ENCODE data around the gene MTM1. TPM values are rescaled to one million over a fixed set of nuclear protein-coding genes. Genes with fewer than 3 reads are reported as not detected.

MTM1 gene
- total and polyA plus RNA-seq, 8 donors: 1.1 to 10.2 (median 4.2) TPM

DNA sequence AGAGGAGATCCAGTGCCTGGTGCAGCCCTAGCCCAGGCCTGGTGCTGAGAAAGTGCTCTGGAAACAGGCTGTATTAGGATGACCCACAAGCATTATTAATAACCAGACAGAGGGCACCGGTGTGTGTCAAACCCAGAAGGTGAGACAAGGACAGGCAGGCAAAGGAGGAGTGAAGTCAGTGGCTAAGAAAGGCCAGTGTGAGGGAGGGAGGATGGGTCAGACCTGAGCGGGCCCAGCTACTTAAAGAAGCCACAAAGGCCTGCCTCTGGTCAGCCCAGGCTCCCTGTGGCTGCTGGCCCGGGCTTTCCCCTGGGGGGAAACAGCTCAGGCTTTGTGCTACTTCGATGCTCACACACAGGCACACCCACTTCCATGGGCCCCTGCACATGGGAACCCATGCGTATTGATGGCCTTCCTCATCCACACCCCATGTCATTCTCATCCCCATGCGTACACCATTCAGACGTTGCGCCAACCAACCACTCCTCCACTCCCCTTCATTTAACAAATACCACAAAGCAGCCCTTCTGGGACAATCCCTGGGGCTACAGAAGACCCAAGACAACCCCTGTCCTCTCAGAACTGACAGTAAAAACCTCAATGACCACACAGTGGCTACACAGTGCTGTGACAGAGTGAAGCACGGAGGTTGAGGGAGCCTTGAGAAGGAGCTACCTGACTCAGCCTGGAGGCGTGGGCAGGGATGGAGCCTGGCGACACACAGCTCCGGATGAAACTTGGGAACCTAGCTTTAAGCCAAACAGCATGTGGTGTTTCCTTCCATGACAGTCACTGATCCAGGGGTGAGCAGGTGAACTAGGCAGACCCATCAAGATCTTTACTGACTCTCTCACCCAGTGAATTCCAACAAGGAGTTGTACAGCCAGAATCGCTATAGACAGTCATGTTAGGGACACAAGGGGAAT, 24.9 kb upstream of the MTM1 start:
- intact Hi-C loops (cut with DNase I): no loop called here
- no peak overlapping the region for H3K4me3 ChIP-seq
- H3K4me1 ChIP-seq: no peaks in the 10 kb centered on the region
- DNase-seq: no peak
- TF ChIP-seq, protein P1, sequence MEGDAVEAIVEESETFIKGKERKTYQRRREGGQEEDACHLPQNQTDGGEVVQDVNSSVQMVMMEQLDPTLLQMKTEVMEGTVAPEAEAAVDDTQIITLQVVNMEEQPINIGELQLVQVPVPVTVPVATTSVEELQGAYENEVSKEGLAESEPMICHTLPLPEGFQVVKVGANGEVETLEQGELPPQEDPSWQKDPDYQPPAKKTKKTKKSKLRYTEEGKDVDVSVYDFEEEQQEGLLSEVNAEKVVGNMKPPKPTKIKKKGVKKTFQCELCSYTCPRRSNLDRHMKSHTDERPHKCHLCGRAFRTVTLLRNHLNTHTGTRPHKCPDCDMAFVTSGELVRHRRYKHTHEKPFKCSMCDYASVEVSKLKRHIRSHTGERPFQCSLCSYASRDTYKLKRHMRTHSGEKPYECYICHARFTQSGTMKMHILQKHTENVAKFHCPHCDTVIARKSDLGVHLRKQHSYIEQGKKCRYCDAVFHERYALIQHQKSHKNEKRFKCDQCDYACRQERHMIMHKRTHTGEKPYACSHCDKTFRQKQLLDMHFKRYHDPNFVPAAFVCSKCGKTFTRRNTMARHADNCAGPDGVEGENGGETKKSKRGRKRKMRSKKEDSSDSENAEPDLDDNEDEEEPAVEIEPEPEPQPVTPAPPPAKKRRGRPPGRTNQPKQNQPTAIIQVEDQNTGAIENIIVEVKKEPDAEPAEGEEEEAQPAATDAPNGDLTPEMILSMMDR (IDR thresholded peaks at IDR 0.05): no peak
- H3K27ac ChIP-seq: no peak overlapping the region
- H3K9me3 ChIP-seq: no peaks in the 10 kb centered on the region
- no peaks in the 10 kb centered on the region for H3K27me3 ChIP-seq
- ATAC-seq: no peak
- FAIRE-seq: no peak
- no peaks in the 10 kb centered on the region for H3K36me3 ChIP-seq
- 83 to 90% methylated on average over 13 of the region's 13 CpGs for WGBS, 2 donors

DNA sequence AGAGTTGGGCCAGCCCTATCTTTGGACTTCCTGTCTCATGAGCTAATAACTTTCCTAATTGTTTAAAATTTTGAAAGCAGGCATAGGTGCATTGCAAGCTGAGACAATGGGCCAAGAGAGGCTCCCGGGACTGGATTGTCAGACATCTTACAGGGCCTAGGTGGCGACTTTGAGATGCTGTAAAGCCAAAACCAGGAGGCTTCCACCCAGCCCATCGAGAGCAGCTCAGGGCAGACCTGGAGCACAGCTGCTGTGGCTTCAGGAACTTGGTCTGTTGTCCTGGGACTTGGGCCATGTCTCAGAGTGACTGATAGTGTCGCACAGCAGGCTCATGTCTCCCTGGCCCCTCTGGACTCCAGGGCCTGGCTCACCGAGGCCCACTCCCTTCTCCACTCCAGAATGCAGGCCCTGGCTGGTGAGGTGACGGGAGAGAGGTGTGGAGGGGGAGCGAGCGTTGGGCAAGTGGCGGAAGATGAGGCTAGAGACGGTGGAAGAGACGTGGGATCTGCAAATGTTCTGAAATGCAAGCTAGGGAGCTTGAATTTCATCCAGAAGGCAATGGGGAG, 24.1 kb upstream of the MTM1 start:
- Histone ChIP-seq H3K9me3 (no peaks in the 10 kb centered on the region), H3K4me3 (no peak overlapping the region), H3K36me3 (no peaks in the 10 kb centered on the region), H3K27ac (no peak overlapping the region), H3K27me3 (no peaks in the 10 kb centered on the region), H3K4me1 (no peaks in the 10 kb centered on the region)
- WGBS, 2 donors: 68 to 77% methylated on average over 11 of the region's 11 CpGs
- FAIRE-seq (no peak), ATAC-seq (no peak), DNase-seq (no peak)
- intact Hi-C loops (cut with DNase I): no loop called here
- TF ChIP-seq, protein P1 (IDR thresholded peaks at IDR 0.05): no peak

DNA sequence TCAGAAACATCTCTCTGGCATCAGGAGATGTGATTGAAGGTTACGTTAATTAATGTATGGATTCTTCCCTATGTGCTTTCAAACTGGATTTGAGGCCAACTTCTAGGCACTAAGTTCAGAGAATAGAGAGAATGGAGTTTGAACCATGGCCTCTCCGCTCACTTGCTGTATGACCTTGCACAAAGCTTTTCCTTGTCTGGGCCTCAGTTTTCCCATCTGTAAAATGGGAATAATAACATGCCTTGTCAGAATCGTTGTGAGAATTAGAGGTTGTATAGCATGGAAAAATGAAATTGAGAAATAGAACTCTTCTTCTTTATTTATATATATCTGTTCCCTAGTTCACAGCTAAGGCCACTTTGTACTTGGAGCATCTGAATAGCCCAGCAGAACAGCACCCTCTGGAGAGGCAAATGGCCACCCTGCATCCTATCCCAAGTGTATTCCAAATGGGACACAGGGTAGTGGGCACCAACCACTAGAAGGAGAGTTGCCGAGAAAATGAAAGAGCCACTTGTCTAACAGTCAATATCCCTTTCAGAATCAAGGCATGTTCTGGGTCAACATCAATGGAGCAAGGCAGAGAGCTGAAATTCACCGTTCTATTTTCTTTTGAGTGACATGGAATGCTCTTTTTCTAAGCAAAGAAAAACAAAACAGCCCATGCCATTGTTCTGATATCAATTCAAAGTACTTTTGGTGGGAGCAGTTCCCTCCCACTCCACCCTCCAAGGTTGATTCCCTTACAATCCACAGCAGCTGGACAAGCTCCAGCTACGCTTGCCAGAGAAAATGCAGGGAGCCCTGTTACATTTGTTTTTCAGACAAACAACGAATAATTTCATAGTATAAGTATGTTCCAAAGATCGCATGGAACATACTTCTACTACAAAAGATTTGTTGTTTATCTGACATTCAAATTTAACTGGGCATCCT, 23.3 kb upstream of the MTM1 start:
- FAIRE-seq (no peak), DNase-seq (no peak), ATAC-seq (no peak)
- no peaks in the 10 kb centered on the region for H3K27me3 ChIP-seq
- H3K4me1 ChIP-seq: no peaks in the 10 kb centered on the region
- H3K27ac ChIP-seq: no peak overlapping the region
- H3K4me3 ChIP-seq: no peak overlapping the region
- H3K9me3 ChIP-seq: no peaks in the 10 kb centered on the region
- intact Hi-C loops (cut with DNase I): no loop called here
- 68 to 72% methylated on average over 8 of the region's 8 CpGs for WGBS, 2 donors
- TF ChIP-seq, protein P1 (IDR thresholded peaks at IDR 0.05): no peak
- H3K36me3 ChIP-seq: no peaks in the 10 kb centered on the region

DNA sequence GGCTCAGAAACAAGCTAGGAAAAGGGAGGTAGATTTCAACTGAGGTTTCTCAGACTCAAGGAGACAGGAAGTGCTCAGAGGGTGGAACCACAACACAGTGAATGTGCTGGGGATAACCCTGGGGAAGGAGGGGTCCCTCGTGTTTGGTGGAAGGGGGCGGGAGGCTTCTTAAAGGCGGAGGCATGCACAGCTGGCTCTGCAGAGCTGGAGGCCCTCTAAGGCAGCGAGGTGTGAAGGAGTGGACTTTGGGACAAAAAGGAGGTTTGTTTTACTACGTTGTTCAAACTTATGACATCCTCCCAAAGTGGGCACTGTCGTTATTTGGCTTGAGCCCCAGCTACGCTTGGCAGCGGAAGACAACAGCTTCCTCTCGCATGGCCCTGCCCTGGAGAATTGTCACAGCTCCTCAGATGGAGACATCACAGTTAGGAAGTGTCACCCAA, 21.7 kb upstream of the MTM1 start:
- H3K4me3 ChIP-seq: no peak overlapping the region
- TF ChIP-seq, protein P1 (IDR thresholded peaks at IDR 0.05): no peak
- 59 to 80% methylated on average over 9 of the region's 9 CpGs for WGBS, 2 donors
- intact Hi-C loops (cut with DNase I): no loop called here
- H3K27me3 ChIP-seq: no peaks in the 10 kb centered on the region
- FAIRE-seq: no peak
- H3K27ac ChIP-seq: peak overlapping the region in 1 of 4 donors; percentile 82
- H3K36me3 ChIP-seq: no peaks in the 10 kb centered on the region
- no peaks in the 10 kb centered on the region for H3K9me3 ChIP-seq
- H3K4me1 ChIP-seq: no peaks in the 10 kb centered on the region
- no peak for ATAC-seq
- no peak for DNase-seq
